Effector memory CD4-positive, alpha-beta T cell (primary cell): ENCODE data around the gene ABO.
"Not testable (repeated sequence)": the region's sequence is repeated elsewhere in the genome, so short reads cannot be mapped to it uniquely, and the experiment has no call there.

ENCODE experiments used
- DNase-seq, 3 donors: peaks; one replicate each; pipeline ENCODE4 v3.0.0-alpha.2; 2020
- H3K27ac ChIP-seq: 2 replicates; pipeline ENCODE4 v1.7.0; 2013; ENCODE audit warnings: mild to moderate bottlenecking, low read length, moderate library complexity; ENCODE audit not compliant: insufficient read depth, poor library complexity, severe bottlenecking
- H3K27me3 ChIP-seq: replicated peaks from 2 replicates; pipeline ENCODE4 v1.7.0; 2013; ENCODE audit warnings: mild to moderate bottlenecking, low read length; ENCODE audit not compliant: insufficient read depth, control insufficient read depth, poor library complexity, severe bottlenecking
- H3K36me3 ChIP-seq: 2 replicates; pipeline ENCODE4 v1.7.0; 2013; ENCODE audit warnings: mild to moderate bottlenecking, low read length, moderate library complexity; ENCODE audit not compliant: control insufficient read depth, insufficient read depth
- H3K4me1 ChIP-seq: 2 replicates; pipeline ENCODE4 v1.7.0; 2013; ENCODE audit warnings: low read length, mild to moderate bottlenecking; ENCODE audit not compliant: control insufficient read depth, insufficient read depth, poor library complexity, severe bottlenecking
- H3K4me3 ChIP-seq: 2 replicates; pipeline ENCODE4 v1.7.0; 2013; ENCODE audit warnings: low read length, low read depth, mild to moderate bottlenecking; ENCODE audit not compliant: insufficient read depth, poor library complexity, severe bottlenecking
- H3K9me3 ChIP-seq: 2 replicates; pipeline ENCODE4 v1.7.0; 2013; ENCODE audit warnings: mild to moderate bottlenecking, low read length, moderate library complexity; ENCODE audit not compliant: control insufficient read depth

ABO gene

DNA sequence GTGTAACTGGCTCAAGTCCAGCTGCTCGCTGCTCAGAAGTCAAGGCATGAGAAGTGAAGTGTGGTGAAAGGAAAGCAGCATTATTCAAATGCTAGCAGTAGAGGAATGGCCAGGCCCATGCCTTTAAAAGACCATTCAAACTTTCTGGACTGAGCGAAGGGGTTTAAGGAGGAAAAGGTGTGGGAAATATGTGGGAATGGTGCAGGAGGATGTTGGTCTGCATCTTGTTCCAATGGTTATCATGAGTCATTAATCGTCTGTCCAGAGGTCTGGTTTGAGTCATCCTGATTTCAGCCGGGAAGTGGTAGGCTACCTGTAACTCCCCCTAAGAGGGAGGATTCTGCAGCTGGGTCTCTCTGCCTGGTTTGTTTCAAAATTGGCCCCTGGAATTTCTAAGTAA is 60.7 kb downstream of the ABO start:
- H3K27me3 ChIP-seq, H3K27ac ChIP-seq, DNase-seq, H3K4me1 ChIP-seq, H3K4me3 ChIP-seq, H3K36me3 ChIP-seq, H3K9me3 ChIP-seq: not testable (repeated sequence)

DNA sequence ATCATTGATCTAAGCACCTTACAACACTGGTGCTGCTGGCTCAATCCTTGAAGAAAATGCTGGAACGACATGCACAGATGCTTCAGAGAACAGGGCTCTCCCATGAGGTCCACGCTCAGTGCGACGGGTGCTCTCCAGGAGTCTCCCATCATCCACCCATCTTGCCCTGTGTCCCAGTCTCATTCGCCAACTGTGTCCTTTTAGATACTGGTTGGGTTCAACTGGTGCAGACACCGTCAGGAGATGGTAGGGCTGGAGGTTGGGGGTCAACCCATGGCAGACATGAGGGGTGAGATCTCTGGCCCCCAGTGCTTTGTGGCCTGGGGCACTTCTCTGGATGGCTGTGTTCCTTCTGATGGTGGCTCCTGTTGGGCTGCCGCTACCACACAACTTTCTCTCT is 64.4 kb downstream of the ABO start:
- Histone ChIP-seq H3K4me3 (no peak overlapping the region), H3K27me3 (peaks cover 4% of the 10 kb centered on the region), H3K4me1 (no peaks in the 10 kb centered on the region), H3K27ac (no peak overlapping the region), H3K9me3 (no peaks in the 10 kb centered on the region), H3K36me3 (no peaks in the 10 kb centered on the region)
- no peak for DNase-seq

DNA sequence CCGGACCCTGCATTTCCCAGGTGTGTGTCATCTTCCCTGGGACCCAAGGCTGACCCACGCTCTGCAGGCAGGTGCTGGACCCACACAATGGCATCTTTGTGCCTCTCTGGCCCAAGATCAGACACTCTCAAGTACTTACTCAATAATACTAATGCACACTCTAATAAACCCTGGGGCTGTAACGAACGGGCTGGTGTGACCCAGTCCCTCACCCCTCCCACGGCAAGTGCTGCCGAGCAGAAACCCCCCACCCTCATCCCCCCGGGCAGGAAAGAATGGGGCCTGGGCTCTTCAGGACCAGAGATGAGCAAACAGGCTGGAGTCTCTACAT is 64.8 kb downstream of the ABO start:
- peaks cover 4% of the 10 kb centered on the region for H3K27me3 ChIP-seq
- no peaks in the 10 kb centered on the region for H3K4me1 ChIP-seq

DNA sequence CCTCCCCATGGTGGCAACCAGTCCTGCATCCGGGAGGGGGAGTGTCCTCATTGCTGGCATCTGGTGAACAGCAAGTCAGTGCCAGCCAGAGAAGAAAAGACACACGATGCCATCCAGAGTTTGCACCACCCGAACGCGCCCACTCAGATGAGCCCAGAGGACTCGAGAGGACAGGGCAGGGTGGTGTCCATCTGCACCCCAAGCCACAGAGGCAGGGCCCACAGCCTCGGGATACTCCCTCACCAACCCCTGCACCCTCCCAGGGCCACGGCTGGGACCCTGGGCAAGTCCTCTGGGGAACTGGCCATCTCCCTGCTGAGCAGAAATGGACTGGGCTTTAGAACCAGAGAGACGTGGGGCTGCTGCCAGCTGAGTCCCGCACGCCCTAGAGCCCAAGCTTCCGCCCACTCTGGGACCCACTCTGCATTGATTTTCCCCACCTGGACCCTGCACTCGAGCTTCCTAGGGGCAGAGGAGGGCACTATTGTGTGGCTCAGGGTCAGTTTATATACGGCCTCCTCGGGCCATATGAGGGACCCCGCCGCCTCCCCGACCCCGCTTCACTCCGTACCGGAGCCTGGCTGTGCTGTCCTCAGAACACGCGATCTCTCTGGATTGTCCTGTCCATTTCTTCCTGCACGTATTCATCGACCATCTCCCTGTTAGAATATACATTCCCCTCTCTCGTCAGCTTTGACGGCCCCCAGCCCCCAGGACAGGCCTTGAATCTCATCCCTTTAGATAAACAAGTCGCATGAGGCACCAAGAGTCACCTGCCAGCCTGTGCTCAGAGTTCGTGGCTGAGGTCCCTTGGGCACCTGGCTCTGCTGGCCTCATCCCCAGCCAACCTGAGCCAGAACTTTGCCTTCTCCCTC is 65.4 kb downstream of the ABO start:
- not testable (repeated sequence) for H3K27ac ChIP-seq, H3K36me3 ChIP-seq, H3K9me3 ChIP-seq, H3K27me3 ChIP-seq, H3K4me1 ChIP-seq, DNase-seq, H3K4me3 ChIP-seq

More for the DNA sequence above, 64.8 kb downstream of the ABO start:
- no peak for DNase-seq
- Histone ChIP-seq H3K27ac (no peak overlapping the region), H3K9me3 (no peaks in the 10 kb centered on the region), H3K36me3 (no peaks in the 10 kb centered on the region), H3K4me3 (no peak overlapping the region)

DNA sequence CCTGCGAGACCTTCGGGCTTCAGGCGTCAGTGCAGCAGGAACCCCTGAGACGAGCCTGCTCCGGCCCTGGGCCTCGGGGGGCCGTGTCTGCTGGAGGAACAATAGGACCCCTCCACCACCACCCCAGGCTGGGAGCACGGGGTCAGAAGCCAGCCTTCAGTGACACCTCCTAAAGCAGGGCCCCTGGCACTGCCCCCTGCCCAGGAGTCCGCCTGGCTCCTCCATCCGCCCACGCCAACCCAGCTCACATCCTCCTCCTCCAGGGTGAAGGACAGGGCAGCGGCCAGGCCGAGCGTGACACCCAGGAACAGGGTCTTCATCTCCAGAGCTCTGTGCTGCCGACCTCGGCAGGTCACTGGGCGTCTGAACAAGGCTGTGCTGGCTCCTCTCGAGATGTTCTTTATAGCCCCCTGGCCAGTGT is 66.1 kb downstream of the ABO start, which contains the start of gene OBP2B:
OBP2B (minus strand) TSS at position 371 of the 421 bp plus-strand sequence; CDS start at position 320, 51 bp downstream.
- not testable (repeated sequence) for H3K27me3 ChIP-seq, H3K36me3 ChIP-seq, DNase-seq, H3K27ac ChIP-seq, H3K4me1 ChIP-seq, H3K9me3 ChIP-seq, H3K4me3 ChIP-seq

GRCh38 chr9:133208171-133208879 is 66.7 kb downstream of the ABO start:
- not testable (repeated sequence) for H3K9me3 ChIP-seq, H3K27ac ChIP-seq, H3K27me3 ChIP-seq, DNase-seq, H3K4me3 ChIP-seq, H3K4me1 ChIP-seq, H3K36me3 ChIP-seq

- Histone ChIP-seq H3K9me3 (no peaks in the 10 kb centered on the region), H3K36me3 (no peaks in the 10 kb centered on the region), H3K27me3 (peaks cover 4% of the 10 kb centered on the region), H3K4me1 (no peaks in the 10 kb centered on the region), H3K4me3 (no peak overlapping the region), H3K27ac (no peak overlapping the region)
- no peak for DNase-seq
Observed at GRCh38 chr9:133207540-133208170, 67.3 kb downstream of the ABO start.

GRCh38 chr9:133207021-133207531 is 67.9 kb downstream of the ABO start:
- no peak overlapping the region for H3K4me3 ChIP-seq
- H3K36me3 ChIP-seq = no peaks in the 10 kb centered on the region
- H3K4me1 ChIP-seq = no peaks in the 10 kb centered on the region
- H3K27me3 ChIP-seq = peaks cover 4% of the 10 kb centered on the region
- no peak overlapping the region for H3K27ac ChIP-seq
- H3K9me3 ChIP-seq = no peaks in the 10 kb centered on the region
- no peak for DNase-seq

GRCh38 chr9:133205996-133206931 is 68.7 kb downstream of the ABO start:
- H3K27ac ChIP-seq = no peak overlapping the region
- H3K27me3 ChIP-seq = peaks cover 4% of the 10 kb centered on the region
- no peak overlapping the region for H3K4me3 ChIP-seq
- no peaks in the 10 kb centered on the region for H3K4me1 ChIP-seq
- no peaks in the 10 kb centered on the region for H3K9me3 ChIP-seq
- DNase-seq = no peak
- H3K36me3 ChIP-seq = no peaks in the 10 kb centered on the region
